Tibial nerve (tissue), 4 donors: ENCODE measurements around the gene SMIM11. TPM values are rescaled to one million over a fixed set of nuclear protein-coding genes. Genes with fewer than 3 reads are reported as not detected.
"Not testable (repeated sequence)": the region's sequence is repeated elsewhere in the genome, so short reads cannot be mapped to it uniquely, and the experiment has no call there.

Experiments used
- DNase-seq, 2 donors: peaks; one replicate each; pipeline ENCODE4 v3.0.0-alpha.2; 2019; ENCODE audit warnings: low spot score in 2 of 2
- H3K27ac ChIP-seq, 4 donors: fragments of 200-600 bp; sonication (generic) in 3 of 4; one replicate each; pipeline ENCODE4 v1.5.1; 2017 to 2019; ENCODE audit warnings: mild to moderate bottlenecking in 1 of 4
- H3K27me3 ChIP-seq, 2 donors: fragments of 200-600 bp; sonication (generic) in 1 of 2; one replicate each; pipeline versions ENCODE4 v1.5.1 to v1.6.0; 2017 to 2019
- H3K36me3 ChIP-seq, 3 donors: fragments of 200-600 bp; sonication (generic); one replicate each; pipeline ENCODE4 v1.5.1; 2018 to 2019
- H3K4me1 ChIP-seq, 4 donors: fragments of 200-600 bp; sonication (generic) in 3 of 4; one replicate each; pipeline ENCODE4 v1.5.1; 2017 to 2019
- H3K4me3 ChIP-seq, 4 donors: fragments of 200-600 bp; sonication (generic) in 3 of 4; one replicate each; pipeline ENCODE4 v1.5.1; 2017 to 2019; ENCODE audit warnings: mild to moderate bottlenecking in 1 of 4, moderate library complexity in 1 of 4
- H3K9me3 ChIP-seq, 4 donors: fragments of 200-600 bp; sonication (generic) in 3 of 4; one replicate each; pipeline ENCODE4 v1.5.1; 2017 to 2019
- CTCF ChIP-seq, 5 experiments: fragments of 200-600 bp in 3 of 5; fragments of 450-650 bp in 2 of 5; sonication (generic) in 3 of 5; IDR thresholded peaks; one replicate each; pipeline ENCODE4 v1.5.1; 2016 to 2019; ENCODE audit warnings: antibody characterized with exemption in 5 of 5, mild to moderate bottlenecking in 3 of 5, moderate library complexity in 2 of 5
- EP300 ChIP-seq, 2 donors: sonication (generic); formaldehyde crosslinking; IDR thresholded peaks; one replicate each; pipeline ENCODE4 v1.6.1; 2017; ENCODE audit warnings: antibody characterized with exemption in 2 of 2, mild to moderate bottlenecking in 1 of 2
- POLR2A ChIP-seq, 2 donors: fragments of 450-650 bp; IDR thresholded peaks; one replicate each; pipeline ENCODE4 v1.6.1; 2017; ENCODE audit warnings: antibody characterized with exemption in 2 of 2, mild to moderate bottlenecking in 2 of 2, moderate library complexity in 2 of 2
- WGBS, 2 donors: methylation state at CpG; one replicate each; pipeline ENCODE4 v1.1.5; 2018; 5-methylcytosine and 5-hydroxymethylcytosine counted together
- total RNA-seq, 4 donors: library from RNA; depleted of rRNA; stranded (reverse); fragments of >200 nt; gene quantifications; one replicate each; pipeline ENCODE4 v1.1.0, GENCODE V29; 2016

SMIM11 gene, protein sequence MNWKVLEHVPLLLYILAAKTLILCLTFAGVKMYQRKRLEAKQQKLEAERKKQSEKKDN
- 10 to 100 TPM in 2 of 4 donors, 1 to 10 TPM in 2; 9.0 to 38.5 (median 12.4) TPM for total RNA-seq

DNA sequence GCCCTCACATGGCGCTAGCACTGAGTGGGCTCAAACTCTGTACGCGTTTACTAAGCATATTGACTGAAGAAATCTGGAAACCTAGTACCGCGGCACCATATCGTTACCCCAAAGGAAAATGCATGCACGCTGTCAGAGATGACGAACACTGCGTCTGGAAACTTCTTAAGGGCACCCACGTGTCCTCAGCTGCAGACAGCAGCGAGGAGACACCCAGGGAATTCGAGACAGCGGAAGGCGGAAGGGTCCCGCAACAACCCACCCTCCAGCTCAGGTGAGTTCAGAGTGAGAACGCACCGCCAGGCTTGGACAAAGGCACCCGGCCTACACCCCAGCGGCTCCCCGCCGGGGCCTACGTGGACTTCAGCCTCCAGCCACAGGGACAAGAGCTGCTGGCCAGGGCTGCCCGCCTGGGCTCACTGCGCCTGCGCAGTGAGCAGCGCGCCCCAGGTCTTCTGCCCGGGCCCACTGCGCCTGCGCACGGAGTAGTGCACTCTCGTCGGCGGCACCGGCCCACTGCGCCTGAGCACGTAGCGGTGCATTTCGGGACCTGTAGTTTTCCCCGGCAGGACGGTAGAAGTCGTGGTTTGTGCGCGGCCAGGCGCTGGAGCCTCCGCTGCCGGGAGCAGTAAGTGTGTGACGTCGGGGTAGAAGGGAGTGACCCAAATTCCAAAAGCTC is at the start of gene SMIM11:
TSS of gene SMIM11 (plus strand) at position 568 of the 679 bp plus-strand sequence. CDS start 3,998 bp downstream, outside the sequence.
- not testable (repeated sequence) for H3K4me3 ChIP-seq, DNase-seq, H3K36me3 ChIP-seq, H3K4me1 ChIP-seq, H3K27ac ChIP-seq, H3K9me3 ChIP-seq, H3K27me3 ChIP-seq
- no CpG with 5 or more reads among the region's 49 CpGs for WGBS, 2 donors

- Histone ChIP-seq H3K36me3 (no peaks in the 10 kb centered on the region), H3K27ac (no peak overlapping the region), H3K4me3 (no peak overlapping the region), H3K27me3 (no peaks in the 10 kb centered on the region), H3K9me3 (no peaks in the 10 kb centered on the region), H3K4me1 (peaks cover 0 to 33% (median 4%) of the 10 kb centered on the region in 4 donors)
- WGBS, 2 donors: 94 to 96% methylated on average over 8 of the region's 8 CpGs
- no peak for DNase-seq
- TF ChIP-seq EP300 (IDR thresholded peaks at IDR 0.05) (no peak), POLR2A (IDR thresholded peaks at IDR 0.05) (no peak), CTCF (IDR thresholded peaks at IDR 0.05) (no peak)
These were observed 45.3 kb upstream of the SMIM11 start for GRCh38 chr21:34330055-34330454.

DNA sequence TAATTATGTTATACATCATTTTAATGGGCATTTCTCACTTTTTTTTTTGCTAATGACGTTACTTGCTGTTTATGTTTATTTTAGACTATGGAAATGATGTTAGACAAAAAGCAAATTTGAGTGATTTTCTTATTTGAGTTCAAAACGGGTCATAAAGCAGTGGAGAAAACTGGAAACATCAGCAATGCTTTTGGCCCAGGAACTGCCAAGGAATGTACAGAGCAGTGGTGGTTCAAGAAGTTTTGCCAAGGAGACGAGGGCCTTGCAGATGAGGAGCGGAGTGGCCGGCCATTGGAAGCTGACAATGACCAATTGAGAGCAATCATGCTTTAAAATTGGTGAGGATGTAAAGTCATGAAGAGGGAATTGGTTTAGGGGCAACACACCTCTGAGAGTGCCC is 43.6 kb upstream of the SMIM11 start:
- TF ChIP-seq EP300 (IDR thresholded peaks at IDR 0.05): no peak
- no peak for TF ChIP-seq CTCF (IDR thresholded peaks at IDR 0.05)
- no peak for TF ChIP-seq POLR2A (IDR thresholded peaks at IDR 0.05)

GRCh38 chr21:34332347-34332746 is 43.0 kb upstream of the SMIM11 start:
- TF ChIP-seq CTCF (IDR thresholded peaks at IDR 0.05): no peak
- TF ChIP-seq EP300 (IDR thresholded peaks at IDR 0.05): no peak
- TF ChIP-seq POLR2A (IDR thresholded peaks at IDR 0.05): no peak
- DNase-seq: no peak
- 95 to 96% methylated on average over 6 of the region's 6 CpGs for WGBS, 2 donors
- Histone ChIP-seq H3K27me3 (no peaks in the 10 kb centered on the region), H3K9me3 (no peaks in the 10 kb centered on the region), H3K4me1 (peaks cover 0 to 56% (median 4%) of the 10 kb centered on the region in 4 donors), H3K27ac (peak overlapping the region in 2 of 4 donors; percentile 32 to 65), H3K4me3 (no peak overlapping the region), H3K36me3 (no peaks in the 10 kb centered on the region)

More for the DNA sequence above, 43.6 kb upstream of the SMIM11 start:
- Histone ChIP-seq H3K36me3 (no peaks in the 10 kb centered on the region), H3K9me3 (no peaks in the 10 kb centered on the region), H3K27me3 (no peaks in the 10 kb centered on the region), H3K4me3 (no peak overlapping the region), H3K4me1 (peaks cover 0 to 50% (median 4%) of the 10 kb centered on the region in 4 donors), H3K27ac (no peak overlapping the region)
- 60 to 73% methylated on average over 5 of the region's 5 CpGs for WGBS, 2 donors
- DNase-seq: no peak

- Histone ChIP-seq H3K36me3 (no peaks in the 10 kb centered on the region), H3K27me3 (no peaks in the 10 kb centered on the region), H3K4me1 (peaks cover 0 to 57% (median 4%) of the 10 kb centered on the region in 4 donors), H3K9me3 (no peaks in the 10 kb centered on the region), H3K4me3 (no peak overlapping the region), H3K27ac (peak overlapping the region; percentile 25 to 65 (median 44))
- DNase-seq: no peak
- TF ChIP-seq POLR2A (IDR thresholded peaks at IDR 0.05) (peak in 1 of 2 donors; percentile 17), EP300 (IDR thresholded peaks at IDR 0.05) (no peak), CTCF (IDR thresholded peaks at IDR 0.05) (peak in 1 of 5 experiments; percentile 6)
- WGBS, 2 donors: 29 to 39% methylated on average over 13 of the region's 13 CpGs
These were observed 42.1 kb upstream of the SMIM11 start for GRCh38 chr21:34333121-34333739.
